ENCODE results near the gene TMEM256. TPM values are rescaled to one million over a fixed set of nuclear protein-coding genes. Genes with fewer than 3 reads are reported as not detected.

Gene TMEM256
- total RNA-seq, 1 experiment from 2014 or later = 151 TPM

DNA sequence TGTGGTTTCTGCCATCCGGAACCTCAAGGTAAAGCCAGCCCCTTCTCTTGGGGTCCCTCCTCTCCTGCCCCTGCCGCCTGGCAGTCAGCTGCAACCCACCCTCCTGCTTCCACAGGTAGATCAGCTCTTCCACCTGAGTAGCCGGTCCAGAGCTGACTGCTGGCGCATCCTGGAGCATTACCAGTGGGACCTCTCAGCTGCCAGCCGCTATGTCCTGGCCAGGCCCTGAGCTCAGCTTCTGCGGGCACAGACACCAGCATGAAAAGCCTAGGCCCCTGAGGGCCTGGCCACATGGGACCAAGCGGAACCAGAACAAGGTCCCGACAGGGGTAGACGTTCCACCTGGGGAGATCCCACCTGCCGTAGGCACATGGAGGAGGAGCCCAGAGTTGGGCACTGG lies 15.0 kb downstream of the TMEM256 start:
- no peak overlapping the region for H4K91ac ChIP-seq (ENCODE audit: insufficient read length, low read depth, low read length)
- Mint-ChIP-seq H3K4me1 (peaks cover 22 to 23% of the 10 kb centered on the region in 2 experiments), H3K36me3 (ENCODE audit: insufficient read depth in 1 of 3, low read depth in 3 of 3) (peaks cover 27 to 60% (median 44%) of the 10 kb centered on the region in 3 experiments), H3K27ac (no peak overlapping the region), H3K27me3 (ENCODE audit: low read depth) (peaks cover 3% of the 10 kb centered on the region), H3K9me3 (no peaks in the 10 kb centered on the region; a peak in 1 of 5 replicates), H3K4me3 (no peak overlapping the region)
- H3K79me1 ChIP-seq (ENCODE audit: insufficient read depth, low read depth, low read length, poor library complexity, severe bottlenecking) = no peaks in the 10 kb centered on the region
- H2BK15ac ChIP-seq (ENCODE audit: low read depth, low read length) = no peak overlapping the region
- no peak overlapping the region for H3K23ac ChIP-seq (ENCODE audit: insufficient read length, low read depth, low read length)
- H4K5ac ChIP-seq (ENCODE audit: insufficient read length, low read depth, low read length) = no peak overlapping the region
- no peak overlapping the region for H3K56ac ChIP-seq (ENCODE audit: insufficient read length, low read depth, low read length)
- H3K14ac ChIP-seq (ENCODE audit: insufficient read depth, low read length) = no peak overlapping the region
- no peak overlapping the region for H2AFZ ChIP-seq (ENCODE audit: low read length)
- H2BK20ac ChIP-seq (ENCODE audit: low read depth, low read length, poor library complexity, severe bottlenecking) = no peak overlapping the region
- no peak overlapping the region for H2AK5ac ChIP-seq (ENCODE audit: insufficient read length, low read length)
- peaks cover 2% of the 10 kb centered on the region for H4K20me1 ChIP-seq (ENCODE audit: control insufficient read depth, insufficient read depth, insufficient read length)
- no peak overlapping the region for H3K27ac ChIP-seq (ENCODE audit: insufficient read length, low read depth, low read length)
- no CpG with 5 or more reads among the region's 10 CpGs for whole genome bisulfite sequencing (ENCODE audit: extremely low coverage, insufficient read length, low lambda C conversion rate)
- H3K27me3 ChIP-seq (ENCODE audit: insufficient read depth, low read length) = no peaks in the 10 kb centered on the region
- no peaks in the 10 kb centered on the region for H3K79me2 ChIP-seq (ENCODE audit: insufficient read depth, low read length)
- H2BK5ac ChIP-seq (ENCODE audit: insufficient read length, low read length) = no peak overlapping the region
- no peak overlapping the region for H3K4me2 ChIP-seq (ENCODE audit: insufficient read depth, insufficient read length, low read length)
- H3K4me1 ChIP-seq (ENCODE audit: insufficient read depth, low read length) = peaks cover 5% of the 10 kb centered on the region; the same call in 1 of the 2 replicates
- no peak overlapping the region for H3T11ph ChIP-seq (ENCODE audit: low read length)
- no peak overlapping the region for H2BK12ac ChIP-seq (ENCODE audit: insufficient read length, low read depth, low read length)
- no peak for DNase-seq
- no peak overlapping the region for H3K4ac ChIP-seq (ENCODE audit: low read depth, low read length)
- H3K23me2 ChIP-seq (ENCODE audit: insufficient read length, low read depth, low read length, poor library complexity, severe bottlenecking) = peaks cover 7% of the 10 kb centered on the region
- H4K8ac ChIP-seq (replicated peaks; ENCODE audit: insufficient read length, low read depth, low read length) = no peak overlapping the region
- no peak overlapping the region for H3K9ac ChIP-seq (ENCODE audit: extremely low read depth, insufficient read length, low read length)
- no peaks in the 10 kb centered on the region for H3K9me3 ChIP-seq (ENCODE audit: control insufficient read depth, low read depth, low read length)
- no peak overlapping the region for H2BK120ac ChIP-seq (ENCODE audit: low read depth, low read length, poor library complexity, severe bottlenecking)
- no peak overlapping the region for H3K18ac ChIP-seq (ENCODE audit: insufficient read length, low read depth, low read length)
- no peak for TF ChIP-seq CTCF (conservative IDR thresholded peaks at IDR 0.05)

All from H9 (cell line).